Transverse colon (tissue), 3 donors: ENCODE data around the gene BMPR2.

Experiments used
- CTCF ChIP-seq, 5 experiments: fragments of 200-600 bp in 3 of 5; fragments of 450-650 bp in 2 of 5; sonication (generic) in 3 of 5; IDR thresholded peaks; 1 replicate in 2 of 5; 2 replicates in 3 of 5; pipeline ENCODE4 v1.5.1; 2016 to 2017; ENCODE audit warnings: antibody characterized with exemption in 5 of 5, inconsistent platforms in 3 of 5, mild to moderate bottlenecking in 2 of 5, moderate library complexity in 1 of 5
- POLR2A ChIP-seq: fragments of 450-650 bp; IDR thresholded peaks from one replicate; pipeline ENCODE4 v1.6.1; 2016; ENCODE audit warnings: antibody characterized with exemption, mild to moderate bottlenecking, moderate library complexity

GRCh38 chr2:202512176-202512575 lies 136.0 kb downstream of the BMPR2 start:
- TF ChIP-seq CTCF (IDR thresholded peaks at IDR 0.05), result no peak
- TF ChIP-seq POLR2A, result no peak
